HG03565 (cell line): ENCODE data around the gene GALNT18.

Source experiments
- ATAC-seq: cut with Tn5 transposase; IDR thresholded peaks from one replicate; pipeline ENCODE4 v1.9.1; 2021; ENCODE audit warnings: mild to moderate bottlenecking, moderate library complexity; ENCODE audit not compliant: unreplicated experiment

The GALNT18 gene

GRCh38 chr11:11621573-11622339 is at the start of gene GALNT18:
Gene GALNT18 (minus strand): TSS chr11:11622005.
- ATAC-seq: peak; percentile 96

GRCh38 chr11:11670574-11670973 is 48.8 kb upstream of the GALNT18 start:
- ATAC-seq: no peak

DNA sequence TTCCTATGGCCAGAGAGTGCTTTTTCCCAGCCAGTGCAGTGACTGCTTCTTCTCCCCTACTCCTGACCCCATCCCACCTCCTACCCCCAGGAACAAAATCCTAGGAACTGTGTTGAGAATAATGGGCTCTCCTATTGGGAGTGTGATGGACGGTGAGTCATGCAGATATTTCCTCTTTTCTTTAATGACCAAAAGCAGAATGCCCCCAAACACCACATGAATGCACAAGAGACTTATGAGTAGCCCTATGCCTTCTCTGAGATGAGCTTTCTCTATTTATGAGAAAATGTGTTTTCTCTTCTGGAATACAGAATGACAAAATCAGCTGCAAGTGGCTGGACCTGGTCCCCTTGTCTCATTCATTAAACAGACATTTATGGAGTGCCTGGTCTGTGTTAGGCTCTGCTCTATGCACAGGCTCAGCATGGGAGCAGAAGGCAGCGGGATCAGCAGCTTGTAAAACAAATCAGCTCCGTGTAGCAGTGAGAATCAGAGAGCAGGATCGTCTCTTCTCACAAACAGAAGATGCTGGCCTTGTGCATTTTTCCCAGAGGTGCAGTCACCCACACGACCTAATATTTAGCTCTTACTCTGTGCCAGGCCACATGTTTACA is 47.5 kb upstream of the GALNT18 start:
- no peak for ATAC-seq

DNA sequence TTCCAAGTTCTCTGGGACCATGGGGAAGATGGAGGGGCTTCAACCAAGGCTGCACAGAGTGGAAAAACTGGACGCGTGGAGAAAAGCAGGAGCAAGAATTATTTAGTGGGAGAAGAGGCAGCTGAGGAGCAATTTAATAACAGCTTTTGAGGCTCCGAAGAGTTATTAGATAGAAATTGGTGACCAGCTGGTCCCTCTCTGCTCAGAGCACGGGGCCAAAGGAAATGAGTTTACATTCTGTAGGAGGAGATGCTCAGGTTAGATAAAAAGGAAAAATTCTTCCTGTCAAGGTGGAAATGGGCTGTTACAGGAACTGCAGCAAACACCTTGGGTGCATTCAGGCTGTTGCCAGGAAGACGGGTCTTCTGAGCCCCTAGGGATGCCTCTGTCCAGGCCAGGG is 47.0 kb upstream of the GALNT18 start:
- no peak for ATAC-seq

DNA sequence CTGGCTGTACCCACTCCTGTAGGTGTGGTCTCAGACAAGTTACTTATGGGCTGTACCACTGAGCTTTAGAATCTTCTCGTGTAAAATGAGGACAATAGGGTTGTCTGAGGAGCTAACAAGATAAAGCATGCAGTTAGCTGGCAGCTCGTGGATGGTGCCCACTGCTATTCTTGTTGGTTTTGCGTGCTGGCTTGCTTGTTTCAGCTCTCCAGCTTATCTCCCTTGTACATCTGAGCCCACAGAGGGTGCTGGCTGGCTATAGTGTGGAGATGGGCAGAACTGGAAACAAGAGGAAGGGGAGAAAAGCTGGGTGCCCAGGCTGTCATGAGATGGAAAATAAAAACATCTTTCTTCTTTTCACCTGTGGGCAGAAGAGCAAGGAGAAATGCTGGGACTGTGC is 46.5 kb upstream of the GALNT18 start:
- no peak for ATAC-seq

GRCh38 chr11:11667056-11667455 is 45.3 kb upstream of the GALNT18 start:
- ATAC-seq: no peak

DNA sequence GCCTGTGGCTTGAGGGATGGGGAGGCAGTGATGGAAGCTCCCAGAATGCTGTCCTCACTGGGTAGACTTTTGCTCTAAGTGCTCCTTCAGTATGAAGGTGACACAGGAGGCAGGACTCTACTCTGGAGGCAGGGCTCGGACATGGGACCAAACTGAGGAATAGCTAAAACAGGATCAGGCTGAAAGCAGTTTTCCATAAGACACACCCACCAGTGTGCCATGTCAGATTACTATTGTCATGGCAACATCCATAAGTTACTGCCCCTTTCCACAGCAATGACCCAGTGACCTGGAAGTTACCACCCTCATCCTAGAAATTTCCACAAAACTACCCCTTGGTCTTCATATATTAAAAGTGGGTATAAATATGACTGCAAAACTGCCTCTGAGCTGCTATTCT is 43.6 kb upstream of the GALNT18 start:
- no peak for ATAC-seq

DNA sequence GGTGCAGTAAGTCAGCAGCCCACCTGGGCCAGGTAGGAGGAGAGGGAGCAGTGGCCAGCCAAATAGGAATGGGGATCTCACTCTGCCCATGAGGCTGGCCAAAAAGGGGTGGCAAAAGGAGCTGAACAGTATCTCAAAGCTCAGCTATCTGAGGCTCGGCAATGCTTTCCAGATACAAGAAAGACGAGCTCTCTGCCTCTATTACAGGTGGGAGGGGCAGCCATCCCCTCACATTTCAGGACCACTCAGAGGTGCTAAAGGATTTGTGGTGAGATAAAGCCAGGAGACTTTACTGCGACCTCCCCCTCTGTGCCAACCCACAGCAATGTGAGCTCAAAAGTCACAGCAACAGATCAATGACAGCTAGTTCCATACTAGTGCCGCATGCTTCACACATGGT is 42.1 kb upstream of the GALNT18 start:
- ATAC-seq: no peak

GRCh38 chr11:11662578-11662977 is 40.8 kb upstream of the GALNT18 start:
- no peak for ATAC-seq

DNA sequence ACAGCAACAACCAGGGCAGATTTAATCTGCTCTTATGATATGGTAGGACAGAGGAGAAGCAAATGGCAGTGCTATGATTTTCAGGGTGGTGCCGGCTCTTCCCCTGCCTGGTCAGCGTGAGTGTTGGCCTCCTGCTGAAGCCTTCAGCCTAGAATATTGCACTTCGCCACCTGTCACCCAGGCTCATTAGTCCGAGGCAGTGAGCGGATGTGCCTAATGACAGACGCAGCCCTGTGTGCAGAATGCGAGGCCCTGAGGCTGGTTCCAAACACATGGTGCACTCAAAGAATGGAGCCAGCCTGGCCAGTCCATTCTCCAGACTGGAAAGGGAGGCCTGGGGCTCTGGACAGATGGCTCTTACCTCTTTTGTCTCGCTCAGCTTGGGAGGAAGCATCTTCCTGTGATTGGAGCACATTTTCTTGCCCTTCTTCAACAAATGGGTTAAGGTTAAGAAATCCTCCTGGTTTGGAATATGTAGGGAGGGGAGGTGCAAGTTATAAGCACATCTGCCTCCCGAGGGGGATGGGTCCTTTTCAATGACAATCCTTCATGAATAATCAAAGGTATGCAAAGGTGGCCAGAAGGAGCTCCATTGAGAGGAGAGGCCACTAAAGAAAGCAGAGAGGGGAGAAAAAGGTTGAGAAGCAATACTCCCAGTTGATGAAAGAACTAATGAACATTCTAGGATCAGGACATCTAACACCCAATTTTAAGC is 39.7 kb upstream of the GALNT18 start:
- ATAC-seq: no peak

GRCh38 chr11:11660363-11660740 is 38.5 kb upstream of the GALNT18 start:
- ATAC-seq: no peak

DNA sequence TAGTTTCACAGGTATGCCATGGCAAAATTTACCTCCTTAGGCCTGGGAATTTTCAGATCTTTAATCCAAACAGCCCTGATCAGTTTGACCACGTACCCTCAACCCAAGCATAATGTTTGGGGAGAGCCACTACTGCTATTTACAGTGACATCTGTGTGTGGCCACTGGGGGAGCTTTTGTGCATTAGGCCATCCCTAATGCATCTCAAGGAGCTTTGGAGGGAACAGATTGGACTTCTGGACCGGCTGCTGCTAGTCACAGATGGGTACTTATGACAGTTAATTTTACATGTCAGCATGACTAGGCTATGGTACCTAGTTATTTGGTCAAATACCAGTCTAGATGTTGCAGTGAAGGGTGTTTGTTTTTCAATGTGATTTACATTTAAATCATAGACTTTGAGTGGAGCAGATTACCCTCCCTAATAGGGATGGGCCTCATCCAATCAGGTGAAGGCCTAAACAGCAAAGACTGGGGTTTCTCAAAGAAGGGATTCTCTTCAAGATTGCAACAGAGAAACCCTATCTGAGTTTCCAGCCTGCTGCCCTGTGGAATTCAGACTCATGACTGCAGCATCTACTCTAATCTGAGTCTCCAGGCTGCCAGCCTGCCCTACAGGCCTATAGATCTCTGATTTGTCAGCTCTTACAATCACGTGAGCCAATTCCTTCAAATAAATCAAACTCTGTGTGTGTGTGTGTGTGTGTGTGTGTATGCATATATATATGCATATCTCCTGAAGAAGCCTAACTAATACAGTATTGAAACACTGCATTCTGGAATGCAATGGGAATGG is 38.0 kb upstream of the GALNT18 start:
- ATAC-seq: no peak

DNA sequence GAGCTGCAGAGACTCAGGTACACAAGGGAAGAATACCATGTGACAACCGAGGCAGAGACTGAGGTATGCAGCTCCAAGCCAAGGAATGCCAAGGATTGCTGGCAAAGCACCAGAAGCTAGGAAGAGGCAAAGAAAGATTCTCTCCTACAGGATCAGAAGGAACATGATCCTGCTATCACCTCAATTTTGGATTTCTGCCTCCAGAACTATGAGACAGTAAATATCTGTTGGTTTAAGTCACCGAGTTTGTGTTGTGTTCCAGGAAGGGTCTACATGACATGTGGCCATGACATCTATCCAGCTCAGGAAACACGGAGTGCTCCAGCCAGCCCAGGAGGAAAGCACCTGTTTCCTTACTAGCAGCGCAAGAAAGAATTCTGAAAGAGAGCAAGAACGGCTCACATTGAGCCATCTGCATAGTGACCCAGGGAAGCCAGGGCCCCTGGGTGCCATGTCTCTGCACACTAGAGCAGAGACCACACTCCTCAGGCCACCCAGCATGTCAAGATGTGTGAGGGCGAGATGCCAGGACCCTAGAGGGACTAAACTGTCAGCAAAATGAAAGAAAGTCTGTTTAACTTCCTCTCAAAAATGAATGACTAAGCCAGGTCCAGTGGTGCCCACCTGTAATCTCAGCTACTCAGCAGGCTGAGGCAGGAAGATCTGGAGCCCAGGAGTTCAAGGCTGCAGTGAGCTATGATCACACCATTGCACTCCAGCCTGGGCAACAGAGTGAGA is 35.6 kb upstream of the GALNT18 start:
- ATAC-seq: no peak

DNA sequence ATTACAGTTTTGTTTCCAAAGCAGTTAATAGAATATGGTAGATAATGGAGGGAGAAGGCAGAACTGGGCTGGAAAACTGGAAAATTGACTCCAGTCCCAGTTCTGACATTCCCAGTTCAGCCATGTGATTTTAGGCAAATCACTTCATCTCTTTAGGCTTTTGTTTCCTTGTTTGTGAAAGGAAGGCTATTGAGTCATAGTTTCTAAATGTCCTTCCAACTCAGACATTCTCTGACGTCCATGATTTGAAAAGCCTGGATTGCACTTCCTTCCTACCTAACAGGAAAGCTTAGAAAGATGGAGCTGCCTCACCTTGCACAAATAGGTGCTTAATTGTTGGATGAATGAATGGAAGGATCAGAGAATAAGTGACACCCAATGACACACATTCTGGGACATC is 19.8 kb upstream of the GALNT18 start:
- ATAC-seq: no peak

DNA sequence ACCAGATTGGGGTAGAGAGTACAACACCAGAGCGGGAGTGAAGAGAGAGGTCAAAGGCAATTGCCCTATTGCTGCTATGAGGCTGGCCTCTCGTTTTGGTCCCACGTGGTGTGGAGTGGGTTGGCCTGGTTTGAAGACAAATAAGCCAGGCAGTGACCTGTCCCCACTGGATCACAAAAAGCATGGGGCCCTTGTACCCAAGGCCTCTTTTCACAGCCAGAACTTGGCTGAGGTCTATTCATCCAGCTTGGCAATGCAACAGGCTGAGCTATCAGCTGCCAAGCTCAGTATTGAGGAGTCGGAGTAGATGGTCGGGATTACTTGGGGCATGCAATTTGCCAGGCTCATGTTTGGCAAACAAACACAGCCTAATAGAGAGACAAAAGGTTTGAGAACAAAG is 19.2 kb upstream of the GALNT18 start:
- ATAC-seq: no peak

DNA sequence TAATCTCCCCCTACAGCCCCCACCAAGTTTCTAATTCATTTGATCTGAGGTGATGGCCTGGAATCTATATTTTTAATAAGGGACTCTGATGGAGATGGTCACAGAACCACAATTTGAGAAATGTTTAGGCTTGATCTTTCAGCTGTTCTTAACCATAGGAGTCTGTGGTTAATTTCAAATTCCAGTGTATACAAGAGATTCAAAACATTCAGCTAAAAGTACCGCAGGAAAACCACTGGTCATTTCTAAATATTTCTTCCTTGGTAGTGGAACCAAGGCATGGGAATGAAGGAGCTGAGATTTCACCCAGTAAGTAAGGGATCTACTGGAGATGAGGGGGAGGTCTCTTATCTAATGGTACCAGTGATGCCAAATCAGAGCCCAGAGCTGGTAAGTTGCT is 18.3 kb upstream of the GALNT18 start:
- no peak for ATAC-seq

DNA sequence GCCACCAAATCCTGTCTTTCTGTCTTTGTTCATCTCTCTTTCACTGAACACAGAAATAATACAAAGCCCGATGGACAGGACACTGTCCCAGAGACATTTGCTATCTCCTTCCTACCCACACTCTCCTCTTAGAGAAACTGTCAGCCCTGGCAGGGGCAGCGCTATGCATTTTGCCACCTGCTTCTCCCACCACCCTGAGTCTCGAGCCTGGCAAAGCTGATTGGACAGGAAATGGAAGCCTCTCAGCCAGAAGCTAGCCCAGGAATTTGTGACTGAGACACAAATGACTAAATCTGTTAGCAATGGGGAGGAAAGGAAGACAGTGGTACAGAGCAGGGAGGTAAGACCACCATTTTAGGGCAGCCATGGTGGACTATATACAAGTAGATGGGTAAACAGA is 14.9 kb upstream of the GALNT18 start:
- ATAC-seq: no peak

DNA sequence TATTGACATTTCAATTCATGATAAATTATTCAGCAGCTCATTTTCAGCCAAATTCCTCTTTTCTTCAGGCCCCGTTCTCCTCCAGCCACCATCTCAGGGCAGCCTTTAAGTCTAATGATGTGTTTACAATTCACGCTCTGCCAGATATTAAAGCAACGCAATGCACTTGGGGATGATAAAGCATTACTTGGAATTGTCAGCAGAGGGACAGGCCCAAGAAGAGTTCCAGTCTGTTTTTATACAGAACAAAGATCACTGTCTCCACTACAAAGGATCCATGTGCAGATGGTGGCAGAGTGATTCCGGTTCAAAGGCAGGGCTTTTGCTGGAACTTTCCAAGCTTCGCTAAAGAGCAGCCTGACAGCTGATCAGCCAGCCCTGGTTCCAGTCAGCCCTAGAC is 13.6 kb upstream of the GALNT18 start:
- no peak for ATAC-seq

GRCh38 chr11:11629368-11629767 is 7.6 kb upstream of the GALNT18 start:
- no peak for ATAC-seq

DNA sequence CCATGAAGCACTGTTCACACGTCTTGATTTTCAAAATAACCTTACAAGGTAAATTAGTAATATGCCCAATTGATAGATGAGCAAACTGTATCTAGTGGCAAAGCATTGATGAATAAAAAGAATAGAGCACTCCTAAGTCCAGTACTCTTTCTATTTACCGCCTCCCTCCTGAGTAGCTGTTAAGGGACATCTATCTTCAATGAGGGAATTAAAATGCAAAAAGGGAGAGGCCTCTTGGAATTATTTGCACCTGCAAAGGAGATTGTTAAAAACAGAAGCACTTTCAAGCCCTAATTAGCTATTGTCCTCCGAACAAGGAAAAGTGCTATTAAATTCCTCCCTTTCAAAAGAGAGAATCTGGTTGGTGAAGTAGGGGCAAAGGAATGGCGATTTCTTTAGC is 6.8 kb upstream of the GALNT18 start:
- no peak for ATAC-seq

GRCh38 chr11:11626128-11626527 is 4.3 kb upstream of the GALNT18 start:
- ATAC-seq: no peak
